Endothelial cell of umbilical vein (primary cell): ENCODE measurements around the gene DSCAML1.

ENCODE experiments used
- CTCF ChIP-seq, 2 donors: IDR thresholded peaks; 1 replicate in 1 of 2; 2 replicates in 1 of 2; pipeline ENCODE4 v1.5.1; 2011; ENCODE audit warnings: low read length in 2 of 2, mild to moderate bottlenecking in 2 of 2, moderate library complexity in 2 of 2, control low read depth in 1 of 2, inconsistent platforms in 1 of 2, low read depth in 1 of 2; ENCODE audit not compliant: insufficient read depth in 1 of 2; ENCODE audit errors: extremely low read depth in 1 of 2
- MAX ChIP-seq: IDR thresholded peaks from 2 replicates; pipeline ENCODE4 v1.6.1; 2011; ENCODE audit not compliant: insufficient read depth, insufficient read length

GRCh38 chr11:117411736-117412135 lies 385.3 kb downstream of the DSCAML1 start:
- no peak for TF ChIP-seq CTCF (IDR thresholded peaks at IDR 0.05; ENCODE audit: extremely low read depth in 1 of 2, insufficient read depth in 1 of 2, low read depth in 1 of 2, low read length in 2 of 2)
- TF ChIP-seq MAX: no peak
